GM10248 (cell line): ENCODE data around the gene FGD2.
"Not testable (repeated sequence)": the region's sequence is repeated elsewhere in the genome, so short reads cannot be mapped to it uniquely, and the experiment has no call there.

Source experiments
- CTCF ChIA-PET: fragments of 300-600 bp; sonication (Branson Sonifier 250); formaldehyde crosslinking; extraction: SDS; loops from one replicate; lab custom pipeline; 2021; ENCODE audit warnings: antibody characterized with exemption; lab: Yijun Ruan, JAX
- POLR2A ChIA-PET: fragments of 350-650 bp; sonication (Branson Sonifier 250); formaldehyde crosslinking; extraction: SDS; loops from one replicate; lab custom pipeline; 2020; ENCODE audit warnings: antibody characterized with exemption; lab: Yijun Ruan, JAX
- DNase-seq: peaks from one replicate; pipeline ENCODE4 v3.0.0; 2012; ENCODE audit errors: extremely low spot score
- CTCF ChIP-seq: IDR thresholded peaks from 2 replicates; pipeline ENCODE4 v1.5.1; 2012; ENCODE audit warnings: mild to moderate bottlenecking, low read depth; ENCODE audit errors: extremely low read depth, missing control alignments, control extremely low read depth

FGD2 gene

DNA sequence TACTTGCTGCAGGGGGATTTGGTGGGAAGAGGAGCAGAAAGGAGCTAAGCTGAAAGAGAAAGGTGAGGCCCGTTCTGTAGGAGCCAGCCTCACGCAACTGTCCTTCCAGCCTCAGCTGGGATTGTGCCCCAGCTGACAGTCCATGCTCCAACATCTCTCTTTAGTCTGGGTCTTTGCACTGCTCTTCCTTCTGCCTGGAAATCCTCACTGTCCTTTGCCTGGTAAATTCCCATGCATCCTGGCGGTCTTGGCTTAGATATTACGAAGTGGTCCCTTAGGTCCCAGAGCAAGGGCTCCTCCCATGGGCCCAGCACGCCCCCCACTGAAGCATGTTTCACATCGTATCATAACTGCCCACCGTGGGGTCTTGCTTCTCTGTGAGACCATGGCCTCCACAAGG lies 52.2 kb downstream of the FGD2 start:
- ChIA-PET CTCF (interaction anchor here (1.2 to 8.3 kb wide), 6 partner anchors 9 to 114 kb away, joined by 3 to 151 read pairs (median 7); partner anchors contain the start of gene PIM1), POLR2A (no interaction called here)
- DNase-seq, result no peak
- TF ChIP-seq CTCF, result no peak

- no peak for DNase-seq
- ChIA-PET POLR2A (no interaction called here), CTCF (interaction anchor here (1.2 to 8.3 kb wide), 5 partner anchors 8 to 114 kb away, joined by 3 to 151 read pairs (median 5); partner anchors contain the start of gene PIM1)
- no peak for TF ChIP-seq CTCF
Measured at GRCh38 chr6:37058084-37058586, 52.7 kb downstream of the FGD2 start.

- CTCF ChIA-PET, result interaction anchor here (2.8 kb wide), 1 partner anchor 8 kb away, joined by 13 read pairs; no protein-coding TSS in a partner anchor
- DNase-seq, POLR2A ChIA-PET: not testable (repeated sequence)
Measured at GRCh38 chr6:37058984-37059343, 53.5 kb downstream of the FGD2 start.

- ChIA-PET POLR2A (no interaction called here), CTCF (interaction anchor here (1.0 to 2.8 kb wide), 2 partner anchors 9 to 112 kb away, joined by 3 to 13 read pairs; no protein-coding TSS in a partner anchor)
- no peak for TF ChIP-seq CTCF
- no peak for DNase-seq
Measured at GRCh38 chr6:37059344-37060194, 54.1 kb downstream of the FGD2 start.

- CTCF ChIA-PET, result interaction anchor here (1.0 to 2.8 kb wide), 2 partner anchors 9 to 111 kb away, joined by 3 to 13 read pairs; no protein-coding TSS in a partner anchor
- POLR2A ChIA-PET, result no interaction called here
- DNase-seq, result no peak
- no peak for TF ChIP-seq CTCF
Measured at GRCh38 chr6:37060195-37060559, 54.7 kb downstream of the FGD2 start.

DNA sequence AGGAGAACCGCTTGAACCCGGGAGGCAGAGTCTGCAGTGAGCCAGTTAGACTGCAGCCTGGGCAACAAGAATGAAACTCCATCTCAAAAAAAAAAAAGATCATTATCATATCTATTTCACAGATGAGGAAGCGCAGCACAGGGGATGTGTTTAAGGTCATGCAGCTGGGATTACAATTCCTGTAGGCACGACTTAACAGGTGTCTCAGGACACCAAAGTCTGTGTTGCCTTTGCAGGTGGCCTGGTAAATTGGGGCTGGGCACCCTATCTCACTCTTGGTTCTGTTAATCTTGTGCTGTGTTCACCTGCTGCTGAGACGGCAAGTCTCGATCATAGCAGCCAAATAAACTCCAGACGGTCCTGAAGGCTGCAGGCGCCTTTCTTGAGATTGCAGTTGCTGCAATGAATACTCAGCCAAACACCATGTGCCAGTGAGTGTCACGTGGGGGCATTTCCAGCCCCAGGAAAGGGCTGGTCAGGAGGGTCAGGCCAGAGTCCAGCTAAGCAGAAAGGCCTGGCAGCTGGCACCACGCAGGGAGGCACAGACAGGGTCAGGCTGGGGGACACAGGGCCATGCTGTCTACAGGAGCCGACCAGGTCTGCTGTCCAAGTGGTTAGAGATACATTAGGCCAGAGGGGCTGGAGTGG lies 55.8 kb downstream of the FGD2 start:
- DNase-seq, result no peak
- CTCF ChIA-PET, result interaction anchor here (2.8 kb wide), 1 partner anchor 10 kb away, joined by 13 read pairs; no protein-coding TSS in a partner anchor
- TF ChIP-seq CTCF, result no peak
- POLR2A ChIA-PET, result no interaction called here
